ENCODE results near the gene IL1RAP.
"Not testable (repeated sequence)": the region's sequence is repeated elsewhere in the genome, so short reads cannot be mapped to it uniquely, and the experiment has no call there.

The IL1RAP gene

GRCh38 chr3:190514413-190515153, 698 bp downstream of the IL1RAP start:
- peak; percentile 68 for DNase-seq

DNA sequence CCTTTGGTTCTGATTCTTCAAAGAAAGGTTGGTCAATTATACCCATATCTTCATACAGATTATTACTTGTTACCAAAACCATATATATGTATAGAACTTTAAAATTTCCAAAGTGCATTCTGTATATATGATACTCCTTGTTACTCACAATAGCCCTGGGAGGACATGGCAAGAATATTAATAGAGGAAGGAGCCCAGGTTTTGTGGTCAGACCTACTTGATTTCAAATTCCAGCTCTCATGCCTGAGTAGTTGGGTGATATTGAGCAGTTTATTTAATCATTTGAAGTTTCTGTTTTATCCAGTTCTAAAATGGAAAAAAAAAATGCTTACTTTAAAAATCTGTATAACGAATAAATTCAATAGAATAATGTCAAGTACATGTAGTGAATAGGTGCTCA, 2.5 kb downstream of the IL1RAP start:
- DNase-seq = no peak

DNA sequence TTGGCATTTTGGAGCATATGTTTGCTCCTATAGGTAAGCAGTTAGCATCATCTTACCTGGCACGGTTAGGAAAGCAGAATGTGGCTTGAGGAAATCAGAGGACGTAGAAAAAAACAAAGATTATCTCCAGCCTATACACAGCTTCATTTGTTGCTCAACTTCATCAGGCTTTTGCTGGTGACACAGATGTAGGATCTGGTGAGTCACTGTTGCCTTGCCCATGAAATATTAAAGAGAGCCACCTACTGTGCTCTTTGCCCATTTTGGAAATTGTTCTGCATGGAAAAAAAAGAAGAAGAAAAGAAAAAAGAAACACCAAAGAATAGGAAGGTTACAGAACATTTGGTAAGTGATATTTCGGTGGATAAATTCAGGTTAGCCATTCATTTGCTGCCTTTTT, 3.8 kb downstream of the IL1RAP start:
- DNase-seq = no peak

DNA sequence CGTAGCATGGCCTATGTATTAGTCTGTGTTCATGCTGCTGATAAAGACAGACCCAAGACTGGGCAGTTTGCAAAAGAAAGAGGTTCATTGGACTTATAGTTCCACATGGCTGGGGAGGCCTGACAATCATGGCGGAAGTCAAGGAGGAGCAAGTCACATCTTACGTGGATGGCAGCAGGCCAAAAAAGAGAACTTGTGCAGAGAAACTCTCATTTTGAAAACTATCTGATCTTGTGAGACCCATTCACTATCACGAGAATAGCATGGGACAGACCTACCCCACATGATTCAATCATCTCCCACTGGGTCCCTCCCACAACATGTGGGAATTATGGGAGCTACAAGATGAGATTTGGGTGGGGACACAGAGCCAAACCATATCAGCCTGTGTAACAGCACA, 4.6 kb downstream of the IL1RAP start:
- not testable (repeated sequence) for DNase-seq

GRCh38 chr3:190519886-190520285, 6.0 kb downstream of the IL1RAP start:
- no peak for DNase-seq

- DNase-seq = no peak
These were observed 8.1 kb downstream of the IL1RAP start for GRCh38 chr3:190521998-190522397.

- DNase-seq = no peak
These were observed 8.8 kb downstream of the IL1RAP start for GRCh38 chr3:190522621-190523222.

DNA sequence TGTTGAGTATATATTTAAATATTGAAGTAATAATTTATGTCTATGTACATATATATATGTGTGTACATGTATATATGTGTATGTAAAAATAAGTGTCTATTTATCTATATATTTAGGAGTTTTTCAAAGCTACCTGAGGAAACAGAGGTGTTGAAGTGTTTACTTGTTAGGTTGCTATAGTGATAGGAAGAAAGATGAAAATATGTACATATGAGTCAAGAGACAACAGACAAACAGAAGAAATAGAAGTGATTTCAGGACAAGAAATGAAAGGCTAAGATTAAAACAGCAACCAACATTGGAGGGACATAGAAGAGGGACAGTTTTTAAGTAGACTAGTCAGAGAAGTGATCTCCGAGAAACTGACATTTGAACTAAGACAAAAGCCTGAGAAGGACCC, 11.1 kb downstream of the IL1RAP start:
- DNase-seq = no peak

- DNase-seq = no peak
These were observed 11.7 kb downstream of the IL1RAP start for GRCh38 chr3:190525634-190526033.

DNA sequence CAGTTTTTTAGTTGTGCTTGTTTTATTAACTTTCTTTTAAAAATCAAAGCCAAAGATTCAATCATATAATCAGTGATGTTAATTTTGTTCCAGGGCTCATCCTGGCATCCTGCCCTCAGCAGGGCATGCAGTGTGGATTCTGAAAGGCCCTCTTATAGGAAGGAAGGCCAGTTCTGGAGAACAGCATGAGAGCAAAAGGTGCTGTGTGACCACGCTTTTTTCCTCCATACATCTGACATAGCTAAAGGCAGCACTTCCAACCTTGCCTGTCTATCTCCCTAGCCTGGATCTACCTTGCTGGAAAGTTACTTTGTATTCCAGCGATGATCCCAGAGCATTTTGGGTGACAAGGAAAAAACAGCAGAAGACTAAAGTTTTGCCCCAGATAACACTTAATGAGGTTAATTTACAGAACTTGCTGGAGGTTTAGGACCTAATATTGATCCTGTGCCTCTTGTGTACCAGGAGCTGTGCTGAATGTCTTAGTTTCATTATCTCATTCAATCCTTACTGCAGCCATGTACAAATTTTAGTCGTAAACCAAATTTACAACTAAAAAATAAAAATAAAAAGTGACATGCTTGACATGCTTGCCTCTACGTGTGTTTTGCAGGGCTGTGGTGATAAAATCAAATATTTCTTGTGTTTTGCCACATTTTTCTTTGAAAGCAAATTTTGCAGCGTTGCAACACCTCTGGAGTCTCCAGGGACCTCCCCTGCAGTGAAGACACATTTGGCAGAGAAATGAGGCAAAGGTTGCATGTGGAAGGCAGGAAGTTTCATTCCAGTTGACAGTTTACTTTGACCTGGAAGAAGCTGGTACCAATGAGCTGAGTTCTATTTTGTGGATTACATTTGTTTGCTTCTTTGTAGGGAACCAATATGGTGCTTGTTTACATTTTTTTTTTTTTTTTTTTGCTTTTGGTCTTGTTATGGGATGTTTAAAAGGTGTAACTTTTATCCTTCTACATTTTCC, 13.2 kb downstream of the IL1RAP start:
- no peak for DNase-seq

DNA sequence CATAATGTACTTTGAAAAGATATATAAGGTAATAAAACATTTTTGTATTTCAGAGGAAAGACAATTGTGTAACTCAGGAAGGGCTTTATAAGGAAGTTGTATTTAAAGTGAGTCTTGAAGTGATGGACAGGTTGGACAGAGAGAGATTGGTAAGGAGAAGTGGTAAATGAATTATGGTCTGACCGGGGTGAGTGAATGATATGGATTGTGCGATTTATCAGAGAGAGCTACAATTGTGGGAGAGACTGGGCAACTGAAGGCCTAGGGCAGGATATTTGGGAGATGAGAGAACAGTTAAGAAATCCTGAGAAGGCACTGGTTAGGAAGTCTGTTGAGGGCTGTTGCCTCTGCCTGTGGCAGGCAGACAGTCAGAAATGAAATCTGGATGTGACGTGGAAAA, 14.8 kb downstream of the IL1RAP start:
- no peak for DNase-seq

DNA sequence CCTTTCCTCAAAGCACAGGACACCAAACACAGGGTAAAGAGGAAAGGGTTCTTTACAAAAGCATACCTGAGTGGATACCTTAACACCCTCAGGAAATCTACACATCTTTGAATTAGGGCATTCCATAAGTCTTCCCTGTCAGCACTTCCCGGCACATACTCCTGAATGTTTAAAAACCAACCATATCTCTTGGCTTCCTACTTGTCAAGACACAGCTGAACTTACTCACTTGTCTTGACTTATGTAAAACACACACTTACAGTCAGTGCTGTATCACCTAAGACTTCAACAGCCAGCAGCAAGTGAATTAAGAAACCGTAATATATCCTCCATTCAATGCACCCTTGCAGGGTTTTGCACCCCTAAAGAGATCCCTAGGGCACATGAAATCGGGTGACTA, 17.5 kb downstream of the IL1RAP start:
- no peak for DNase-seq

- DNase-seq = no peak
These were observed 18.9 kb downstream of the IL1RAP start for GRCh38 chr3:190532731-190533203.

DNA sequence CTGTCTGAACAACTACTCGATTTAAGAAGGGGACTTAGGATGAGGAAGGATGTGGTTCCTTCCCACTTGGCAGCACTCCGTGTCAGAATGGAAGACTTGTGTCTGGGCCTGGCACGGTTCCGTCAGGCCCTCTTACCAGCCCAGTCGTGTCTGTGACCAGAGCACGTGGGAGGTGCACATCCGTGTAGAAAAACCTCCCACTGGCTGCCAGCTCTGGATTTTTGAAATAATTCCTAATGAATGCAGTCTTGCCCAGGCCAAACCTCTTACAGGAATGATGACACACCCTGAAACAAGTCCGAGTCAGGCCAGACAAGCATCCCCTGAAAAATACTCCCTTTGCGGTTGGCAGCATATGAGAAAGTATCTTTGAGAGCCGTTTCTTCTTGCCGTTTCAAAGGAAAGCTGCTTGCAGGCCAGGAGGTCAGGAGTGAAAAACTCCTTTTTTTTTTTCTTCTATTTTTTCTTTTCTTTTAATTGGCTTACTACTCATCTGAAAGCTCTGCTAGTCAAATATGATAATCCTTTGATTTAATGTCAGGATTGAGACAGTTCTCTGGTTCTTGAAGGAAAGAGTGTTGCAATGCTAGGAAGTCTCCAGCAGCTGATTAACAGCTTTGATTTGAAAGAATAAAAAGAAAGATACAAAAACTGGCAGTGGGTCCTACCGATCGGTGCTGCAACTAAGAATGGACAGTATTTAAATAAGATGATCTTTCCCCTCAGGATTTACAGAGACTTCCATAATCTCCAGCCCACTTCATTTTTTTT, 19.8 kb downstream of the IL1RAP start:
- no peak for DNase-seq

GRCh38 chr3:190534386-190534785, 20.5 kb downstream of the IL1RAP start:
- DNase-seq = no peak

DNA sequence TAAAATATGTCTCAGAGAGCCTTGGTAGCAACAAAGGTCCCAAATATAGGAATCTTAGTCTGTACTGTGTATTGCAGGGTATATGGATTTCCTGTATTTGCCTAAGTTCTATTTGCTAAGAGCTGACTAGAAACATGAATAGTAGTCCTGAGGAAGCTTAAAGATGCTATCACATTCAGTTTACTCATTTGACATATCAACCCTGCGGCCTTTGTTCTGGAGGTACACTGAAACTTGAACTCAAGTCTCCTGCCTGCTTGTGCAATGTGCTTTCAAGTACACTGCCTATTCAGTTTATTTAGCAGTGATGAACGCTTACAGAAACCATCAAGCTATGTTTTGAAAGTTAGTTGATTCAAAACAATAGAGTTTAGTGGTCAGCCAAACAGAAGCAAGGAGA, 21.1 kb downstream of the IL1RAP start:
- DNase-seq = no peak

DNA sequence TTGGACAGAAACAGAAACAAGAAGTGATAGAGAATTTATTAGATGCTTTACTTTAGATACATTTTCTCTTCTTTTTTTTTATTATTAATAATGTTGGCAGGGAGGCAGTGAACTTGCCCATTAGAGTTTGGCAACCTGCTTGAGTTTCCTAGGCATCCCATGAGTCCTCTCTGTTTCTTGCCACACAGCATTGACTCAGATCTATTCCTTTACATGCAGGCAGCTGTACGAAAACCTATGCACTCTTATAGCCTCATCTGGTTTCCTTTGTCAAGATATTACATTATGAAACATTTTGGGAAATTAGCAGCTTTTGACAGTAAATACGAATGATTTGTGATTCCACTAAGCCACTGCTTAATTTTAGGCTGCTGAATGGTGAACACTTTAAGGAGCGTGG, 23.3 kb downstream of the IL1RAP start:
- DNase-seq = no peak

GRCh38 chr3:190538288-190538687, 24.4 kb downstream of the IL1RAP start:
- no peak for DNase-seq

- no peak for DNase-seq
These were observed 25.6 kb downstream of the IL1RAP start for GRCh38 chr3:190539526-190539925.

GRCh38 chr3:190541008-190541407, 27.1 kb downstream of the IL1RAP start:
- DNase-seq = no peak

DNA sequence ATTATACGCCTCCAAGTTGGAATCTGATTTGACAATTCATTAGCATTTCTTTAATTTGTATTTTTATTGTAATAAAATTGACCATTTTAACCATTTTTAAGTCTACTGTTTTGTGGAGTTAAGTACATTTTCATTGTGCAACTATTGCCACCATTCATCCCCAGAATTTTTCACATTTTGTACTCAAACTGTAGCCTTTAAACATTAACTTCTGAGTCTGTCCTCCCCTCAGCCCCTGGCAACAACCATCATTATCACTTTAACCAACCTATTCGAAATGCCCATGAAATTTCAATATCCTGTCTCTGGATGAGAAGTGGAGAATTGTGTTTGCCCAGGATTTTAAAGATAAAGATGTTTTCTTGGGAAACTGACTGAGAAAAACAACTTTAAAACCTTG, 27.7 kb downstream of the IL1RAP start:
- DNase-seq = no peak

DNA sequence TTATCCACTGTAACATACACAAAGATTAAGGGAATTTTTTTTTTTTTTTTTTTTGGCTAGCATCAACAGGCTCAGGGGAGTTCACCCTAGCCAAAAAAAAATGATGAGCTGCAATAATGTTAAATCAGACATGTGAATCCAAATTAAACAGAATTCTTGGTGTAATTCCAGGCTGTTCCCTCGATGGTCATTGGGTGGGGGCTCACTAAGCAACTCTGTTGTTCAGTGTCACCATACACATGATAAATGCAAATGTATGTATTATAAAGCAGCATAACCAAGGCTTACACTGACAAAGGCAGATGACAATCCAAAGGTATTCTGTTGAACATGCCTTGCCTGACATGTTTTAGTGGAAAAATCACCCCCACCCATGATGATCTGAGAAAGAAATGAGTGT, 29.0 kb downstream of the IL1RAP start:
- no peak for DNase-seq

DNA sequence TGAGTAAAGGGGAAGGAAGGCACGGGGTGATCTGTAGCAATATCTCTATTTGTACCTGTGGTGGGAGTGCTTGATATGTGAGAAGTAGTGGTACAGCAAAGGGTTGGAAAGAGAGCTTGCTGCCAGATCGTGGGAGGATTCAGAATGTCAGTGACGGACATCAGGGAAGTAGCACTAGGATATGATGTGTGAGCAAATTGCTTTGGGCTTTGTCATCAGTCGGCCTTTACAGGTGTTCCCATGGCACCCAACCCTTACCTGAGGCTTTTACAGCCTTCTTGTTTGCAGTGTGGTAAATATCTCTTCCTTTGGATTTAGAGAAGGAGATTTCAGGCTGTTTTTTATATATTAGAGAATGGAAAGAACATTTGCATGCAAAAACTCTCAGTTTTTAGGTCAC, 29.8 kb downstream of the IL1RAP start:
- no peak for DNase-seq

All from activated CD8-positive, alpha-beta memory T cell treated with anti-CD3 and anti-CD28 coated beads for 24 hours (primary cell).